Measurements from ENCODE around the gene LMAN2.
"Not testable (repeated sequence)": the region's sequence is repeated elsewhere in the genome, so short reads cannot be mapped to it uniquely, and the experiment has no call there.

LMAN2 gene

DNA sequence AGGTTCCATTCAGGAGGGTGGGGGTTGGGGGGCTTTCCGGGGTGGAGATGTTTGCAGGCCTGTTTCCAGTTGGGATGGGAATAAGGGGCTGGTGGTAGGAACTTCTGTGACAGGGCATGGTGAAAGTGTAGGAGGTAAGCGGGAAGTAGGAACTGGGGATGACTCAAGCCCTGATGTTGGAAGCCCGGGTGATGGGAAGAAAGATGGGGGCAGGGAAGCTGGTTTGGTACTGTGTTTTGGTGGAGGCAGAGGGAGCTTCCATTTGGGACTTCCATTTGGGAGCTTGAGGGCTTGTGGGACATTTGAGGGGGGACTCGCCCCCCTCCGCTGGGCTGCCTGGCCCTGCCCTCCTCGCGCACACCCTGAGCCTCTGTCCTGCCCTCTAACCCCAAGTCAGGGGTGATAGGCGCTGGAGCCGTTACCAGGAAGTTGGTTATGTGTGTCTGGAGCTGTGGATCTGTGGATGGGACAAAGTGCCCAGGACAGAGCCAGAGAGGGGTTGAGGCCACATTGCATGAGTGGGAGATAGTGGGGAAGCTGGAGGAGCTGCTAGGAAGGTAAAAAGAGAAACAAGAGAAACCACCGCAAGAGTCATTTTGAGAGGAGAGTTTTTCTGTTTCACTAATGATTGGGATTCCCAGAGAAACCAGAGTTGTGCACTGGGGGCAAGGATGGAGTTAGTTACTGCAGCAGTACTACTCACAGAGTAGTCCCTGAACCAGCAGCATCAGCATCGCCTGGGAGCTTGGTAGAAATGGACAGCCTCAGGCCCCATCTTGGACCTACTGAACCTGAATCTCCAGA lies 12.9 kb upstream of the LMAN2 start:
- H3K36me3 ChIP-seq (ENCODE audit: control insufficient read depth in 2 of 2, insufficient read depth in 2 of 2, low read length in 2 of 2) = peaks cover 0 to 7% of the 10 kb centered on the region in 2 donors
- no peak overlapping the region for H3K9ac ChIP-seq (ENCODE audit: low read depth in 1 of 2, low read length in 2 of 2)
- H3K27me3 ChIP-seq (ENCODE audit: control insufficient read depth in 2 of 2, insufficient read depth in 2 of 2, low read length in 2 of 2) = no peaks in the 10 kb centered on the region
- H3K4me1 ChIP-seq (ENCODE audit: control insufficient read depth in 2 of 2, insufficient read depth in 2 of 2, low read length in 2 of 2) = peaks cover 29 to 45% of the 10 kb centered on the region in 2 donors
- no peaks in the 10 kb centered on the region for H3K9me3 ChIP-seq (ENCODE audit: control insufficient read depth in 2 of 2, low read length in 2 of 2)
- H3K27ac ChIP-seq (ENCODE audit: low read depth in 2 of 2, low read length in 2 of 2) = no peak overlapping the region
- H3K4me3 ChIP-seq (ENCODE audit: low read length in 2 of 2) = no peak overlapping the region

DNA sequence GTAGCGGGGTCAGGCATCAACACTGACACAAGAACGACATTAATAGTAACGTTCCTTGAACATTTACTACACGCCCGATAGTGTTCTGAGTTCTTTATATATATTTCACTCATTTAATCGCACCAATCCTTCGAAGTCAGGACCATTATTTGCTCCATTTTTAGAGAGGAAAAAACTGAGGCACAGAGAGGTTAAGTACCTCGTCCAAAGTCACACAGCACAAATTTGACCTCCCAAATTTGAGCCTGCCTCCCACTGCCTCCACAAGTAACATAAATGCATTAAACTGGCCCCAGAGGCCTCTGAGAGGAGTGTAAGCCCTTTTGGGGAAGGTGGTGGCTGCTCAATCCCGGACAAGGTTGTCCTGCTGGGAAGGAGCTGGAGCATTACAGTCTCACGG lies 12.1 kb upstream of the LMAN2 start:
- Histone ChIP-seq H3K9ac (ENCODE audit: low read depth in 1 of 2, low read length in 2 of 2) (peak overlapping the region in 1 of 2 donors; percentile 39), H3K4me3 (ENCODE audit: low read length in 2 of 2) (peak overlapping the region; percentile 56 to 72), H3K4me1 (ENCODE audit: control insufficient read depth in 2 of 2, insufficient read depth in 2 of 2, low read length in 2 of 2) (peaks cover 30 to 47% of the 10 kb centered on the region in 2 donors), H3K36me3 (ENCODE audit: control insufficient read depth in 2 of 2, insufficient read depth in 2 of 2, low read length in 2 of 2) (peaks cover 0 to 4% of the 10 kb centered on the region in 2 donors), H3K27ac (ENCODE audit: low read depth in 2 of 2, low read length in 2 of 2) (peak overlapping the region; percentile 39 to 63), H3K9me3 (ENCODE audit: control insufficient read depth in 2 of 2, low read length in 2 of 2) (no peaks in the 10 kb centered on the region), H3K27me3 (ENCODE audit: control insufficient read depth in 2 of 2, insufficient read depth in 2 of 2, low read length in 2 of 2) (no peaks in the 10 kb centered on the region)

DNA sequence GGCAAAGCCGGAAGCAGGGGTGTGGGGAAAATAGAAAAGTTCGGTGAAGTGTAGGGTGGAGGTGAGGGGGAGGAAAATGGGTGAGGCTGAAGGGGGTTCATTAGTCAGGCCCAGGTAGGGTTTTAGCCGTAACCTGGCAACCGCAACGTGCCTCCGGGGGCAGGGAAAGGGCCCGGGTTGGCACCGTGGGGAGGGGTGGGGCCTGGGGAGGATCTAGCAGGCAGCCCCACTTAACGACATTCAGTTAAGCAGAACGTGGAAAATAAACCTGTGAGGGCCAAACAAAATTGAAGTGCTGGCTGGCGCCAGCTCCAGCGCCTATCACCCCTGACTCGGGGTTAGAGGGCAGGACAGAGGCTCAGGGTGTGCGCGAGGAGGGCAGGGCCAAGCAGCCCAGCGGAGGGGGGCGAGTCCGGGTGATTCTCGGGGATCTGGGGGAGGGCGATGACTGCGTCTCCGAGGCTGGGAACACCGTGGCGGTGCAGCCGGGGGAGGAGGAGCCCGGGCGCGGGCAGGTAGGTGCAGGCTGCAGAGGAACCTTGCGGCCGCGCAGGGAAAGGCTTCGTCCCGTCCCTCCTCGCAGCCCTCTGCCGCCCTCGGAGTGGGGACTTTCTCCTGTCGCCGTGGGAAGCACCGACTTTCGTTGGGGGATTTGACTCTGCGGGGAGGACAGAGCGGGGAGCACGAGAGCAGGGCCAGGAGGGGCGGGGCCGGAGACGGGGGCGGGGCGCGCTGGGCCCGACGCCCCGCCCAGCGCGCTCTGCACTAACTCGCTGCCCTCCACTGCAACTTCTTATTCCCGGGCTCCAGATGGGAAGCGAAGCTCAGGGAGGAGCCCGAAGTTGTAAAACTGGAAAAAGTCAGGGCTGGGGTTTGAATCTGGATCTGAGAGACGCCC lies 11.4 kb upstream of the LMAN2 start:
- H3K9me3 ChIP-seq (ENCODE audit: control insufficient read depth in 2 of 2, low read length in 2 of 2) = no peaks in the 10 kb centered on the region
- H3K4me1 ChIP-seq (ENCODE audit: control insufficient read depth in 2 of 2, insufficient read depth in 2 of 2, low read length in 2 of 2) = peaks cover 37 to 54% of the 10 kb centered on the region in 2 donors
- H3K27ac ChIP-seq (ENCODE audit: low read depth in 2 of 2, low read length in 2 of 2) = peak overlapping the region; percentile 39 to 63
- H3K36me3 ChIP-seq (ENCODE audit: control insufficient read depth in 2 of 2, insufficient read depth in 2 of 2, low read length in 2 of 2) = no peaks in the 10 kb centered on the region
- H3K27me3 ChIP-seq (ENCODE audit: control insufficient read depth in 2 of 2, insufficient read depth in 2 of 2, low read length in 2 of 2) = no peaks in the 10 kb centered on the region
- peak overlapping the region; percentile 56 to 72 for H3K4me3 ChIP-seq (ENCODE audit: low read length in 2 of 2)
- H3K9ac ChIP-seq (ENCODE audit: low read depth in 1 of 2, low read length in 2 of 2) = peak overlapping the region; percentile 24 to 41

DNA sequence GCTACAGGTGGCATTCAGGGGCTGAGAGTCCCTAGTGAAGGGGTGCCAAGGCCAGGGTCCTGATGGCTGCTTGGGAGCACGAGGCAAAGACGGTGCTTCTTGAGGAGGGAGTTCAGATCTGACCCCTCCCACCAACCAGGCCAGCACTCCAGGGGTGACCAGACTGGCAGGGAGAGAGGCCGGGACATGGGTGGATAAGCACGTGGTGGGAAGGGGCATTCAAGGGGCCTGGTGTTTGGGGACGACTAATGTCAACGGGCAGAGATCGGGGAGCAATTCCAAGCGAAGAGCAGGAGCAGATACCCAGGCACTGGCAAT lies 10.8 kb upstream of the LMAN2 start:
- Histone ChIP-seq H3K4me3 (ENCODE audit: low read length in 2 of 2) (peak overlapping the region; percentile 56 to 72), H3K9me3 (ENCODE audit: control insufficient read depth in 2 of 2, low read length in 2 of 2) (no peaks in the 10 kb centered on the region), H3K27me3 (ENCODE audit: control insufficient read depth in 2 of 2, insufficient read depth in 2 of 2, low read length in 2 of 2) (no peaks in the 10 kb centered on the region), H3K4me1 (ENCODE audit: control insufficient read depth in 2 of 2, insufficient read depth in 2 of 2, low read length in 2 of 2) (peaks cover 36 to 53% of the 10 kb centered on the region in 2 donors), H3K27ac (ENCODE audit: low read depth in 2 of 2, low read length in 2 of 2) (peak overlapping the region; percentile 39 to 63), H3K36me3 (ENCODE audit: control insufficient read depth in 2 of 2, insufficient read depth in 2 of 2, low read length in 2 of 2) (no peaks in the 10 kb centered on the region), H3K9ac (ENCODE audit: low read depth in 1 of 2, low read length in 2 of 2) (peak overlapping the region in 1 of 2 donors; percentile 41)

DNA sequence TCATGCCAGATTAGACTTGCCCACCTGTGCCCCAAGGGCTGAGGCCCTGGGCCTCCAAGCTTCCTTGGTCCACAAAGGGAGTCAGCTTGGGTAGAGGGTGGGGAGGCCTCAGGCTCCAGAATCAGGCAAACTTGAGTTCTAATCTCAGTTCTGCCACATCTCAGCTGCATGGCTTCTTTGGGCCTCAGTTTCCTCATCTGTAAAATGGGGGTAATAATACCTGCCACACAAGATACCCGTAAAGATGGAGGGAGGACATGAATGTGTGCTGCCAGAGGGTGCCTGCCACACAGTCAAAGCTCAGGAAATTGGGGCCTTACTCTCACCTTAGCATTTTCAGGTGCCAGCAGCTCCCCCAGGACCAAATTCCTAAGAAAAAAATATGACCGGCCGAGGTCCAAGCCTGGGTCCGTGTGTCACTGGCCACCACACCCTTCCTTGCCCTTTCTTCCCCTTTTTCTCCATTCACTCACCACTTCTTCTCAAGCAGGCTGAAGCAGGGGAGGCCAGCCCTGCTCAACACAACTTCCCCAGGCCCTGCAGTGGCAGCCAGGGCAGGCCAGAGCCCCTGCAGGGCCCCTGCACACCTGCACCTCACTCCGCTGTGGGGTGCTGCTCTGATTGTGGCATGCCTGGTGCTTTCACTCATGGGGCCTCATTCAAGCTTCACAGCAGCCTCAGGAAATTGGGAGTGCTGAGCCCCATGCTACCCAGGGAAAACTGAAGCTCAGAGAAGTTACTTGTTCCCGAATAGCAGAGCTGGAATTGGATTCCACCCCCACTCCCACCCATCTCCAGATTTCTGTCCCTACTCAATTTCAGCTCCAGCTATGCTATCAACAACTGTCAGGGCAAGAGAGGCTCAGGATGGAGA lies 10.2 kb upstream of the LMAN2 start:
- H3K27me3 ChIP-seq (ENCODE audit: control insufficient read depth in 2 of 2, insufficient read depth in 2 of 2, low read length in 2 of 2) = no peaks in the 10 kb centered on the region
- H3K4me3 ChIP-seq (ENCODE audit: low read length in 2 of 2) = peak overlapping the region in 1 of 2 donors; percentile 15
- H3K9ac ChIP-seq (ENCODE audit: low read depth in 1 of 2, low read length in 2 of 2) = no peak overlapping the region
- H3K36me3 ChIP-seq (ENCODE audit: control insufficient read depth in 2 of 2, insufficient read depth in 2 of 2, low read length in 2 of 2) = no peaks in the 10 kb centered on the region
- H3K4me1 ChIP-seq (ENCODE audit: control insufficient read depth in 2 of 2, insufficient read depth in 2 of 2, low read length in 2 of 2) = peaks cover 37 to 58% of the 10 kb centered on the region in 2 donors
- no peaks in the 10 kb centered on the region for H3K9me3 ChIP-seq (ENCODE audit: control insufficient read depth in 2 of 2, low read length in 2 of 2)
- H3K27ac ChIP-seq (ENCODE audit: low read depth in 2 of 2, low read length in 2 of 2) = peak overlapping the region; percentile 39 to 63

DNA sequence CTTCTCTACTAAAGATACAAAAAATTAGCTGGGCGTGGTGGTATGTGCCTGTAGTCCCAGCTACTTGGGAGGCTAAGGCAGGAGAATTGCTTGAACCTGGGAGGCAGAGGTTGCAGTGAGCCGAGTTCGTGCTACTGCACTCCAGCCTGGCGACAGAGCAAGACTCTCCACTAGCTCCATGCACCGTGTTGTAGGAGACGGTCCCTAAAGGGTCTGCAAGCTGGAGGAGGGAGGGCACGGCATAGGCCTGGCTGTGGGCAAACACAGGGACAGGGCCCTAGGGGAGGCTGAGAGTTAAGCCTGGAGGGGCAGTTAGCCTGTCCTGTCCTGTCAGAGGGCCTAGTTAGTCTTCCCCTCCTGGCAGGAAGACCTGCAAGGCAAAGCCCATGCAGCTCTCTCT lies 9.3 kb upstream of the LMAN2 start:
- H3K4me3 ChIP-seq (ENCODE audit: low read length in 2 of 2); H3K9ac ChIP-seq (ENCODE audit: low read depth in 1 of 2, low read length in 2 of 2); H3K27me3 ChIP-seq (ENCODE audit: control insufficient read depth in 2 of 2, insufficient read depth in 2 of 2, low read length in 2 of 2); H3K27ac ChIP-seq (ENCODE audit: low read depth in 2 of 2, low read length in 2 of 2); H3K36me3 ChIP-seq (ENCODE audit: control insufficient read depth in 2 of 2, insufficient read depth in 2 of 2, low read length in 2 of 2); H3K9me3 ChIP-seq (ENCODE audit: control insufficient read depth in 2 of 2, low read length in 2 of 2): not testable (repeated sequence)
- peaks cover 31 to 55% of the 10 kb centered on the region in 2 donors for H3K4me1 ChIP-seq (ENCODE audit: control insufficient read depth in 2 of 2, insufficient read depth in 2 of 2, low read length in 2 of 2)

DNA sequence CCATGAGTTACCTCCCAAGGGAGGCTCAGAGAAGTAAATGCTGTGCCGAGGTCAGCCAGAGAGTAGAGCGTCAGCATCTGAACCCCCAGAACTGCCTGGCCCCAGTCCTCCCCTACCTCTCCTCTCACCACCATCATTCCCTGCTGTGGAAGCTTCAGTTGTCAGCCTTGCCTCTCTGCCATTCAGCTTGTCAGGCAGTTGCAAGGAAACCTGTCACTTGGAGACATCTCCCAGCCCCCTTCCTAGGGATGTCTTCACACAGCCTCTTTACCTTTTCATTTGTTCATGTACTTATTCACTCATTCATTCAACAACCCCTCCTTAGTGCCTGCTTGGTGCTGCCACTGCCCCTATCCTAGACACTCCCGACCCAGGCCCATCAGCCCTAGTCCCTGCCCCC lies 8.4 kb upstream of the LMAN2 start:
- no peaks in the 10 kb centered on the region for H3K9me3 ChIP-seq (ENCODE audit: control insufficient read depth in 2 of 2, low read length in 2 of 2)
- peak overlapping the region in 1 of 2 donors; percentile 13 for H3K4me3 ChIP-seq (ENCODE audit: low read length in 2 of 2)
- H3K4me1 ChIP-seq (ENCODE audit: control insufficient read depth in 2 of 2, insufficient read depth in 2 of 2, low read length in 2 of 2) = peaks cover 27 to 58% of the 10 kb centered on the region in 2 donors
- H3K27me3 ChIP-seq (ENCODE audit: control insufficient read depth in 2 of 2, insufficient read depth in 2 of 2, low read length in 2 of 2) = no peaks in the 10 kb centered on the region
- H3K9ac ChIP-seq (ENCODE audit: low read depth in 1 of 2, low read length in 2 of 2) = peak overlapping the region in 1 of 2 donors; percentile 32
- no peaks in the 10 kb centered on the region for H3K36me3 ChIP-seq (ENCODE audit: control insufficient read depth in 2 of 2, insufficient read depth in 2 of 2, low read length in 2 of 2)
- no peak overlapping the region for H3K27ac ChIP-seq (ENCODE audit: low read depth in 2 of 2, low read length in 2 of 2)

DNA sequence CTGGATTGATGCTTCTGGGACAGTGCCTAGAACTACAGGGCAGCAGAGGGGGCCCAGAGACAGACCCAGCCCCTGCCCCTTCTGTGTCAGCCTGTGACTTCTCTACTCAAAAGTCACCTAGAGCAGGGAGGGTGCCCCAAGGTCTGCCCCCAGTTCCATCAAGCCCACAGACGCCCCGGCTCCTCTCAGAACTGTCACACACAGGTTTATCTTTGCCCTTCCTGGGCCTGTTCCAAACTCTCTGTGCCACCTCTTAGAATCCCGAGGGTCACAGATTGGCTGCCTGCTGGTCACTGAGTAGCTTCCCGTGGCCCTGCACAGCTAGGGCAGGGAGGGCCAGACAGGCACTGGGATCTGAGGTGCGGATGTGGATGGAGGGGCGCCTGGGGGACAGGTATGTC lies 8.0 kb upstream of the LMAN2 start:
- Histone ChIP-seq H3K36me3 (ENCODE audit: control insufficient read depth in 2 of 2, insufficient read depth in 2 of 2, low read length in 2 of 2) (no peaks in the 10 kb centered on the region), H3K27ac (ENCODE audit: low read depth in 2 of 2, low read length in 2 of 2) (no peak overlapping the region), H3K9ac (ENCODE audit: low read depth in 1 of 2, low read length in 2 of 2) (peak overlapping the region in 1 of 2 donors; percentile 32), H3K9me3 (ENCODE audit: control insufficient read depth in 2 of 2, low read length in 2 of 2) (no peaks in the 10 kb centered on the region), H3K4me1 (ENCODE audit: control insufficient read depth in 2 of 2, insufficient read depth in 2 of 2, low read length in 2 of 2) (peaks cover 27 to 58% of the 10 kb centered on the region in 2 donors), H3K4me3 (ENCODE audit: low read length in 2 of 2) (peak overlapping the region in 1 of 2 donors; percentile 13), H3K27me3 (ENCODE audit: control insufficient read depth in 2 of 2, insufficient read depth in 2 of 2, low read length in 2 of 2) (no peaks in the 10 kb centered on the region)

DNA sequence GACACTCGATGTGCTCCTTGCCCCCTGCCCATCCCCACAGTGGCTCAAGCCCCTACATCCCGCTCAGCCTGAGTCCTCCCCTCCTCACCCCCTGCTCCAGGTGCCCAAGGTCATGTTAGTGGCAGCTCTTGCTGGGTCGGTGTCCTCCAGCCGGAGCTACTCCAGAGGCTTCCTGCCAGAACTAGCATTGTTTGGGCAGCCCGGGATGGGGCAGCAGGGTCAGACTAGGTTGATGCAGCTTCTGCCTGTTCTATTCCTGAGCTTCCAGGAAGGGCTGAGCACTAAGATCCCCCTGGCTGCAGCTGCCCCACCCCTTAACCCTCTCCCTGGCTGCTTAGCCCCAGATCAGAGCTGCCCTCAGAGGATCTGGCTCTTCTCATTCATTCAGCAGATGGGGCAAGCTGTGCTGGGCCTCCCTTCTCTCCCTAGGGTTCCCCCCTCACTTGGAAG lies 6.9 kb upstream of the LMAN2 start:
- Histone ChIP-seq H3K9me3 (ENCODE audit: control insufficient read depth in 2 of 2, low read length in 2 of 2) (no peaks in the 10 kb centered on the region), H3K36me3 (ENCODE audit: control insufficient read depth in 2 of 2, insufficient read depth in 2 of 2, low read length in 2 of 2) (no peaks in the 10 kb centered on the region), H3K4me1 (ENCODE audit: control insufficient read depth in 2 of 2, insufficient read depth in 2 of 2, low read length in 2 of 2) (peaks cover 27 to 54% of the 10 kb centered on the region in 2 donors), H3K4me3 (ENCODE audit: low read length in 2 of 2) (peak overlapping the region; percentile 62 to 75), H3K9ac (ENCODE audit: low read depth in 1 of 2, low read length in 2 of 2) (peak overlapping the region; percentile 64 to 65), H3K27me3 (ENCODE audit: control insufficient read depth in 2 of 2, insufficient read depth in 2 of 2, low read length in 2 of 2) (no peaks in the 10 kb centered on the region), H3K27ac (ENCODE audit: low read depth in 2 of 2, low read length in 2 of 2) (peak overlapping the region; percentile 31 to 46)
